Neural cell (in vitro differentiated cells): ENCODE measurements around the gene ZSWIM6. TPM values are rescaled to one million over a fixed set of nuclear protein-coding genes. Genes with fewer than 3 reads are reported as not detected.

Experiments
- H2AFZ ChIP-seq: fragments of 200-600, 300-800 bp; sonication (generic), shearing (Covaris generic); 2 replicates; pipeline ENCODE4 v1.6.0; 2014; ENCODE audit warnings: low read depth, mild to moderate bottlenecking, antibody characterized with exemption, low read length, moderate library complexity
- H3F3A ChIP-seq: fragments of 200-600 bp; shearing (Covaris generic); 2 replicates; pipeline ENCODE4 v1.6.1; 2016; ENCODE audit warnings: mild to moderate bottlenecking, moderate library complexity, mixed read lengths, antibody characterized with exemption, low read length; ENCODE audit not compliant: insufficient read depth, poor library complexity, severe bottlenecking
- H3K27ac ChIP-seq: fragments of 200-600, 300-800 bp; sonication (generic), shearing (Covaris generic); 2 replicates; pipeline ENCODE4 v1.5.1; 2014; ENCODE audit warnings: mild to moderate bottlenecking, low read length, moderate library complexity
- H3K27me3 ChIP-seq: fragments of 300-800, 200-600 bp; sonication (generic), shearing (Covaris generic); 2 replicates; pipeline ENCODE4 v1.6.0; 2014; ENCODE audit warnings: mild to moderate bottlenecking, low read depth, low read length, moderate library complexity; ENCODE audit not compliant: insufficient read depth
- H3K36me3 ChIP-seq: fragments of 300-800, 200-600 bp; sonication (generic), shearing (Covaris generic); 2 replicates; pipeline ENCODE4 v1.5.1; 2014; ENCODE audit warnings: mild to moderate bottlenecking, antibody characterized with exemption, low read length, moderate library complexity; ENCODE audit not compliant: insufficient read depth
- H3K4me2 ChIP-seq: fragments of 300-800, 200-600 bp; sonication (generic), shearing (Covaris generic); 2 replicates; pipeline ENCODE4 v1.6.0; 2014; ENCODE audit warnings: mild to moderate bottlenecking, low read length
- H3K4me3 ChIP-seq: fragments of 300-800, 200-600 bp; sonication (generic), shearing (Covaris generic); 2 replicates; pipeline ENCODE4 v1.5.1; 2014; ENCODE audit warnings: mild to moderate bottlenecking, low read length, moderate library complexity
- H3K79me2 ChIP-seq: fragments of 200-600 bp; shearing (Covaris generic); replicated peaks from 2 replicates; pipeline ENCODE4 v1.6.0; 2014; ENCODE audit warnings: mild to moderate bottlenecking, low read length, moderate library complexity; ENCODE audit not compliant: insufficient read depth
- H3K9ac ChIP-seq: fragments of 300-800, 200-600 bp; sonication (generic), shearing (Covaris generic); 2 replicates; pipeline ENCODE4 v1.6.1; 2016; ENCODE audit warnings: mild to moderate bottlenecking, low read length, mixed read lengths
- H3K9me2 ChIP-seq: fragments of 200-600 bp; shearing (Covaris generic); 2 replicates; pipeline ENCODE4 v1.6.1; 2016; ENCODE audit warnings: mild to moderate bottlenecking, low read length, mixed read lengths; ENCODE audit not compliant: insufficient read depth
- H3K9me3 ChIP-seq: fragments of 200-600, 300-800 bp; sonication (generic), shearing (Covaris generic); 2 replicates; pipeline ENCODE4 v1.6.1; 2016; ENCODE audit warnings: mild to moderate bottlenecking, mixed run types, low read length, moderate library complexity, mixed read lengths
- H4K20me1 ChIP-seq: fragments of 200-600 bp; shearing (Covaris generic); 2 replicates; pipeline ENCODE4 v1.6.1; 2016; ENCODE audit warnings: mild to moderate bottlenecking, mixed run types; ENCODE audit not compliant: insufficient read depth
- EP300 ChIP-seq: fragments of 450-650 bp; conservative IDR thresholded peaks from 2 replicates; pipeline ENCODE4 v1.6.1; 2014; ENCODE audit warnings: antibody characterized with exemption, mild to moderate bottlenecking, moderate library complexity; ENCODE audit not compliant: poor library complexity, severe bottlenecking
- EZH2 ChIP-seq: fragments of 200-600, 300-800 bp; shearing (Covaris generic), sonication (generic); IDR thresholded peaks from 2 replicates; pipeline ENCODE4 v1.6.1; 2014; ENCODE audit warnings: antibody characterized with exemption, low read length, borderline replicate concordance, mild to moderate bottlenecking; ENCODE audit not compliant: insufficient read depth, poor library complexity, severe bottlenecking
- MXI1 ChIP-seq: fragments of 450-650 bp; conservative IDR thresholded peaks from 2 replicates; pipeline ENCODE4 v1.6.1; 2014; ENCODE audit warnings: antibody characterized with exemption, mild to moderate bottlenecking; ENCODE audit not compliant: poor library complexity, severe bottlenecking
- POLR2AphosphoS5 ChIP-seq: IDR thresholded peaks from 2 replicates; pipeline ENCODE4 v1.6.1; 2012
- RAD21 ChIP-seq: fragments of 450-650 bp; conservative IDR thresholded peaks from 2 replicates; pipeline ENCODE4 v1.6.1; 2014; ENCODE audit warnings: antibody characterized with exemption, mild to moderate bottlenecking, moderate library complexity
- SMC3 ChIP-seq: fragments of 450-650 bp; conservative IDR thresholded peaks from 2 replicates; pipeline ENCODE4 v1.6.1; 2014; ENCODE audit warnings: antibody characterized with exemption, mild to moderate bottlenecking, moderate library complexity; ENCODE audit not compliant: poor library complexity
- TAF1 ChIP-seq: IDR thresholded peaks from 2 replicates; pipeline ENCODE4 v1.6.1; 2012; ENCODE audit warnings: low read depth
- polyA plus RNA-seq: library from polyadenylated mRNA; depleted of rRNA; stranded (reverse); fragments of >200 nt; gene quantifications from 2 replicates; pipeline ENCODE4 v1.2.3, GENCODE V29; 2014
- TF ChIP-seq, protein P1 (sequence below): IDR thresholded peaks from 2 replicates; pipeline ENCODE4 v1.6.1; 2012; ENCODE audit warnings: borderline replicate concordance
- TF ChIP-seq, protein P2 (sequence below): fragments of 450-650 bp; IDR thresholded peaks from 2 replicates; pipeline ENCODE4 v1.5.1; 2014; ENCODE audit warnings: antibody characterized with exemption, mild to moderate bottlenecking, moderate library complexity; ENCODE audit not compliant: poor library complexity, severe bottlenecking

ZSWIM6 gene
- polyA plus RNA-seq, 1 donor from 2014 or later = 43.6 TPM

- Histone ChIP-seq H3K79me2 (no peaks in the 10 kb centered on the region), H3K27me3 (no peaks in the 10 kb centered on the region), H3K4me3 (no peak overlapping the region), H2AFZ (no peak overlapping the region), H3K9me2 (no peaks in the 10 kb centered on the region), H3K27ac (peak overlapping the region; percentile 74), H3K36me3 (no peaks in the 10 kb centered on the region), H3K9ac (no peak overlapping the region), H3K9me3 (no peaks in the 10 kb centered on the region), H3K4me2 (no peak overlapping the region), H3F3A (no peaks in the 10 kb centered on the region), H4K20me1 (no peaks in the 10 kb centered on the region)
- TF ChIP-seq, protein P1, sequence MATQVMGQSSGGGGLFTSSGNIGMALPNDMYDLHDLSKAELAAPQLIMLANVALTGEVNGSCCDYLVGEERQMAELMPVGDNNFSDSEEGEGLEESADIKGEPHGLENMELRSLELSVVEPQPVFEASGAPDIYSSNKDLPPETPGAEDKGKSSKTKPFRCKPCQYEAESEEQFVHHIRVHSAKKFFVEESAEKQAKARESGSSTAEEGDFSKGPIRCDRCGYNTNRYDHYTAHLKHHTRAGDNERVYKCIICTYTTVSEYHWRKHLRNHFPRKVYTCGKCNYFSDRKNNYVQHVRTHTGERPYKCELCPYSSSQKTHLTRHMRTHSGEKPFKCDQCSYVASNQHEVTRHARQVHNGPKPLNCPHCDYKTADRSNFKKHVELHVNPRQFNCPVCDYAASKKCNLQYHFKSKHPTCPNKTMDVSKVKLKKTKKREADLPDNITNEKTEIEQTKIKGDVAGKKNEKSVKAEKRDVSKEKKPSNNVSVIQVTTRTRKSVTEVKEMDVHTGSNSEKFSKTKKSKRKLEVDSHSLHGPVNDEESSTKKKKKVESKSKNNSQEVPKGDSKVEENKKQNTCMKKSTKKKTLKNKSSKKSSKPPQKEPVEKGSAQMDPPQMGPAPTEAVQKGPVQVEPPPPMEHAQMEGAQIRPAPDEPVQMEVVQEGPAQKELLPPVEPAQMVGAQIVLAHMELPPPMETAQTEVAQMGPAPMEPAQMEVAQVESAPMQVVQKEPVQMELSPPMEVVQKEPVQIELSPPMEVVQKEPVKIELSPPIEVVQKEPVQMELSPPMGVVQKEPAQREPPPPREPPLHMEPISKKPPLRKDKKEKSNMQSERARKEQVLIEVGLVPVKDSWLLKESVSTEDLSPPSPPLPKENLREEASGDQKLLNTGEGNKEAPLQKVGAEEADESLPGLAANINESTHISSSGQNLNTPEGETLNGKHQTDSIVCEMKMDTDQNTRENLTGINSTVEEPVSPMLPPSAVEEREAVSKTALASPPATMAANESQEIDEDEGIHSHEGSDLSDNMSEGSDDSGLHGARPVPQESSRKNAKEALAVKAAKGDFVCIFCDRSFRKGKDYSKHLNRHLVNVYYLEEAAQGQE = no peak
- no peak for TF ChIP-seq EZH2
- TF ChIP-seq RAD21 = no peak
- TF ChIP-seq MXI1 = no peak
- TF ChIP-seq POLR2AphosphoS5 = no peak
- no peak for TF ChIP-seq TAF1
- no peak for TF ChIP-seq SMC3
- TF ChIP-seq EP300 = no peak
- TF ChIP-seq, protein P2, sequence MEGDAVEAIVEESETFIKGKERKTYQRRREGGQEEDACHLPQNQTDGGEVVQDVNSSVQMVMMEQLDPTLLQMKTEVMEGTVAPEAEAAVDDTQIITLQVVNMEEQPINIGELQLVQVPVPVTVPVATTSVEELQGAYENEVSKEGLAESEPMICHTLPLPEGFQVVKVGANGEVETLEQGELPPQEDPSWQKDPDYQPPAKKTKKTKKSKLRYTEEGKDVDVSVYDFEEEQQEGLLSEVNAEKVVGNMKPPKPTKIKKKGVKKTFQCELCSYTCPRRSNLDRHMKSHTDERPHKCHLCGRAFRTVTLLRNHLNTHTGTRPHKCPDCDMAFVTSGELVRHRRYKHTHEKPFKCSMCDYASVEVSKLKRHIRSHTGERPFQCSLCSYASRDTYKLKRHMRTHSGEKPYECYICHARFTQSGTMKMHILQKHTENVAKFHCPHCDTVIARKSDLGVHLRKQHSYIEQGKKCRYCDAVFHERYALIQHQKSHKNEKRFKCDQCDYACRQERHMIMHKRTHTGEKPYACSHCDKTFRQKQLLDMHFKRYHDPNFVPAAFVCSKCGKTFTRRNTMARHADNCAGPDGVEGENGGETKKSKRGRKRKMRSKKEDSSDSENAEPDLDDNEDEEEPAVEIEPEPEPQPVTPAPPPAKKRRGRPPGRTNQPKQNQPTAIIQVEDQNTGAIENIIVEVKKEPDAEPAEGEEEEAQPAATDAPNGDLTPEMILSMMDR = no peak
Measured at GRCh38 chr5:61293071-61293470, 39.0 kb upstream of the ZSWIM6 start.

GRCh38 chr5:61293873-61294272 is 38.2 kb upstream of the ZSWIM6 start:
- Histone ChIP-seq H3K27me3 (no peaks in the 10 kb centered on the region), H3K4me3 (no peak overlapping the region), H3K9ac (no peak overlapping the region), H3K36me3 (no peaks in the 10 kb centered on the region), H3K9me2 (no peaks in the 10 kb centered on the region), H3K9me3 (no peaks in the 10 kb centered on the region), H3K27ac (no peak overlapping the region), H3F3A (no peaks in the 10 kb centered on the region), H2AFZ (no peak overlapping the region), H4K20me1 (no peaks in the 10 kb centered on the region), H3K79me2 (no peaks in the 10 kb centered on the region), H3K4me2 (no peak overlapping the region)
- no peak for TF ChIP-seq MXI1
- no peak for TF ChIP-seq RAD21
- no peak for TF ChIP-seq TAF1
- TF ChIP-seq, protein P1 = no peak
- TF ChIP-seq SMC3 = no peak
- TF ChIP-seq EZH2 = no peak
